ENCODE results near the gene EIPR1.
A peak's percentile ranks its signal among the peaks of the same experiment; 100 is the strongest.

The EIPR1 gene

GRCh38 chr2:3399829-3400228 lies 22.2 kb upstream of the EIPR1 start:
- no peak for TF ChIP-seq CTCF (IDR thresholded peaks at IDR 0.05; ENCODE audit: low read depth, low read length)
- no peaks in the 10 kb centered on the region for H3K27me3 ChIP-seq (ENCODE audit: insufficient read depth, low read depth, severe bottlenecking)
- no peak overlapping the region for H3K4me3 ChIP-seq (ENCODE audit: low read depth, low read length)
- H3K27ac ChIP-seq = no peak overlapping the region
- H3K9me3 ChIP-seq (ENCODE audit: severe bottlenecking) = peaks cover 4% of the 10 kb centered on the region
- H3K36me3 ChIP-seq = peaks cover 38% of the 10 kb centered on the region
- no peak for DNase-seq

DNA sequence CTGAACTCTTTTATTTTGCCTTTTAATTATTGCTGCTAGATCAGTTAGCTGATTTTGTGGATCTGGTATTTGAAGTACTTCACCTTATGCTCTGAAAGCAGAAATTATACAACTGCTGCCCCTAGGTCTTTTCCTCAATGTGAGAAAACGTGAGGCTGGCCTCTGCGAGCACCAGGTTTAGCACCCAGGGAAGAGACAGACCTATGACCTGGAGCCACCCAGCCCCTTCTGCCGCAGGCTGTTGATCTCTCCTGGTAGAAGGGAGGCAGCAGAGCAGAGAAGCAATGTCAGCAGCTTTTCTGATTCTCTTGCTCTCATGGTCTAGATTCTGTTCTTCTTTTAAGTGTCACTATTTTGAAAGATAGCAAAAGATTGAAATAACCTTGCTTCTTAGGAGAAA lies 21.8 kb upstream of the EIPR1 start:
- peak; percentile 42 for DNase-seq
- Histone ChIP-seq H3K9me3 (ENCODE audit: severe bottlenecking) (peaks cover 4% of the 10 kb centered on the region), H3K4me3 (ENCODE audit: low read depth, low read length) (no peak overlapping the region), H3K36me3 (peaks cover 37% of the 10 kb centered on the region), H3K27ac (peak overlapping the region; percentile 38), H3K27me3 (ENCODE audit: insufficient read depth, low read depth, severe bottlenecking) (no peaks in the 10 kb centered on the region)
- TF ChIP-seq CTCF (IDR thresholded peaks at IDR 0.05; ENCODE audit: low read depth, low read length) = no peak

- peaks cover 35% of the 10 kb centered on the region for H3K36me3 ChIP-seq
Measured at GRCh38 chr2:3398857-3399256, 21.2 kb upstream of the EIPR1 start.

GRCh38 chr2:3396920-3397559 lies 19.4 kb upstream of the EIPR1 start:
- Histone ChIP-seq H3K9me3 (ENCODE audit: severe bottlenecking) (peaks cover 4% of the 10 kb centered on the region), H3K4me3 (ENCODE audit: low read depth, low read length) (no peak overlapping the region), H3K27ac (no peak overlapping the region), H3K36me3 (peaks cover 21% of the 10 kb centered on the region), H3K27me3 (ENCODE audit: insufficient read depth, low read depth, severe bottlenecking) (no peaks in the 10 kb centered on the region)
- DNase-seq = no peak
- no peak for TF ChIP-seq CTCF (IDR thresholded peaks at IDR 0.05; ENCODE audit: low read depth, low read length)

More at GRCh38 chr2:3398857-3399256, 21.2 kb upstream of the EIPR1 start:
- H3K27me3 ChIP-seq (ENCODE audit: insufficient read depth, low read depth, severe bottlenecking) = no peaks in the 10 kb centered on the region
- no peak for DNase-seq
- H3K9me3 ChIP-seq (ENCODE audit: severe bottlenecking) = peaks cover 4% of the 10 kb centered on the region
- 0 out of 2 replicates have a peak, but pooled peaks have one; percentile 14 for TF ChIP-seq CTCF (IDR thresholded peaks at IDR 0.05; ENCODE audit: low read depth, low read length)
- H3K4me3 ChIP-seq (ENCODE audit: low read depth, low read length) = no peak overlapping the region
- peak overlapping the region; percentile 38; the same call in 1 of the 2 replicates for H3K27ac ChIP-seq

GRCh38 chr2:3392216-3392615 lies 14.6 kb upstream of the EIPR1 start:
- H3K36me3 ChIP-seq = peaks cover 29% of the 10 kb centered on the region
- no peak for TF ChIP-seq CTCF (IDR thresholded peaks at IDR 0.05; ENCODE audit: low read depth, low read length)

DNA sequence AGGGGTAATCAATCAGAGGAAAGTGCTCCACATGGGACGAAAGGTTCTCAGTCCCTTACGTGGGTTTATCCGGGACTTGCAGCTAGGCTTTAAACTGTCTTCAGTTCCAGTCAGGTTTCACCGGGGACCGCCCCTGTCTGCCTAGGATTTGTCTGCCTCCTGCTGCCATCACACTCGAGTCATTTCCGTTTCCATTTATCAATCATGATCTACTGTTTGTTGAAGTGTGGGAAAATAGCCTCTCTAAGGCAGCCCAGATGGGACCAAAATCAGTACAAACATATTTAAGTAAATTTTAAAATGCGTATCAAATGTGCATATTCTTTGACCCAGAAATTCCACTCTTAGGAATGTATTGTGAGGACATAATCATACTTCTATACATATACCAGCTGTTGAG lies 12.4 kb upstream of the EIPR1 start:
- TF ChIP-seq CTCF (IDR thresholded peaks at IDR 0.05; ENCODE audit: low read depth, low read length) = no peak
- H3K36me3 ChIP-seq = peaks cover 29% of the 10 kb centered on the region

More at GRCh38 chr2:3392216-3392615, 14.6 kb upstream of the EIPR1 start:
- no peak for DNase-seq
- Histone ChIP-seq H3K4me3 (ENCODE audit: low read depth, low read length) (no peak overlapping the region), H3K27ac (no peak overlapping the region), H3K27me3 (ENCODE audit: insufficient read depth, low read depth, severe bottlenecking) (no peaks in the 10 kb centered on the region), H3K9me3 (ENCODE audit: severe bottlenecking) (peaks cover 4% of the 10 kb centered on the region)

More for the DNA sequence above, 12.4 kb upstream of the EIPR1 start:
- Histone ChIP-seq H3K27me3 (ENCODE audit: insufficient read depth, low read depth, severe bottlenecking) (no peaks in the 10 kb centered on the region), H3K27ac (no peak overlapping the region), H3K9me3 (ENCODE audit: severe bottlenecking) (no peaks in the 10 kb centered on the region), H3K4me3 (ENCODE audit: low read depth, low read length) (no peak overlapping the region)
- DNase-seq = no peak

Measured in WERI-Rb-1 (cell line).